Measurements from ENCODE around the gene LCNL1. TPM values are rescaled to one million over a fixed set of nuclear protein-coding genes. Genes with fewer than 3 reads are reported as not detected.
A peak's percentile ranks its signal among the peaks of the same experiment; 100 is the strongest.

LCNL1 gene
- total and polyA plus RNA-seq, 10 of the 15 experiments (the other 5 are each of a cell fraction or from before 2014, with no cell fraction given) = not detected

DNA sequence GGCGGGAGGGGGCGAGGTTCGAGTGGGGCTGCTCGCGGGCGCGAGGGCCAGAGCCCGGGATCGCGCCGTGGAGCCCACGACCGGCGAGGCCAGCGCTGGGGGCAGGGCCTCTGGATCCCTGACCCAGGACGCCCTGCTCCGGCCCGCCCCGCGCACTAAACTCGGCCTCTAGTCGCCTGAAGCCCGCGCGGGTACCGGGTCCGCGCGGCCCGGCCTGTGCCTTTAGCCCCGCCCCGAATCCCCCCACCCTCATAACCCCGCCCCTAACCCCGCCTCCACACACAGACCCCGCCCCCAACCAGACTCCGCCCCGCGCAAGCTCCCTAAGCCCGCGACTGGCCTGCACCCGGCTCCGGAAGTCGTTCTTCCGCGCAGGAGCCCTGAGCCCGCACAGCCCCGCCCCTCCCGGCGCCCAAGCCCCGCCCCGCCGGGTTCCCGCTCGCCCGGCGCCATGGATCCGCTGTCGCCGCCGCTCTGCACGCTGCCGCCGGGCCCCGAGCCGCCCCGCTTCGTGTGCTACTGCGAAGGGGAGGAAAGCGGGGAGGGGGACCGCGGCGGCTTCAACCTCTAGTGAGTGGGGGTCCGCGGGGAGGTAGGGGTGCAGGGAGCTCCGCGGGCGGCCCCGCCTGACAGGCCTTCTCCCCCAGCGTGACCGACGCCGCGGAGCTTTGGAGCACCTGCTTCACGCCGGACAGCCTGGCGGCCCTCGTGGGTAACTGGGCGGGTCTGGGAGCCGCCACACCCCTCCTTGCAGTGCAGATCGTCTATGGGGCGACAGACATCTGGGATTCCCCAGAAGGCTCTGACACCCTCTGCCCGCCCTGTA is 9.4 kb downstream of the LCNL1 start, which contains the start of gene PAXX (continued):
- TF ChIP-seq, protein P1, sequence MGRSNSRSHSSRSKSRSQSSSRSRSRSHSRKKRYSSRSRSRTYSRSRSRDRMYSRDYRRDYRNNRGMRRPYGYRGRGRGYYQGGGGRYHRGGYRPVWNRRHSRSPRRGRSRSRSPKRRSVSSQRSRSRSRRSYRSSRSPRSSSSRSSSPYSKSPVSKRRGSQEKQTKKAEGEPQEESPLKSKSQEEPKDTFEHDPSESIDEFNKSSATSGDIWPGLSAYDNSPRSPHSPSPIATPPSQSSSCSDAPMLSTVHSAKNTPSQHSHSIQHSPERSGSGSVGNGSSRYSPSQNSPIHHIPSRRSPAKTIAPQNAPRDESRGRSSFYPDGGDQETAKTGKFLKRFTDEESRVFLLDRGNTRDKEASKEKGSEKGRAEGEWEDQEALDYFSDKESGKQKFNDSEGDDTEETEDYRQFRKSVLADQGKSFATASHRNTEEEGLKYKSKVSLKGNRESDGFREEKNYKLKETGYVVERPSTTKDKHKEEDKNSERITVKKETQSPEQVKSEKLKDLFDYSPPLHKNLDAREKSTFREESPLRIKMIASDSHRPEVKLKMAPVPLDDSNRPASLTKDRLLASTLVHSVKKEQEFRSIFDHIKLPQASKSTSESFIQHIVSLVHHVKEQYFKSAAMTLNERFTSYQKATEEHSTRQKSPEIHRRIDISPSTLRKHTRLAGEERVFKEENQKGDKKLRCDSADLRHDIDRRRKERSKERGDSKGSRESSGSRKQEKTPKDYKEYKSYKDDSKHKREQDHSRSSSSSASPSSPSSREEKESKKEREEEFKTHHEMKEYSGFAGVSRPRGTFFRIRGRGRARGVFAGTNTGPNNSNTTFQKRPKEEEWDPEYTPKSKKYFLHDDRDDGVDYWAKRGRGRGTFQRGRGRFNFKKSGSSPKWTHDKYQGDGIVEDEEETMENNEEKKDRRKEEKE (IDR thresholded peaks at IDR 0.05) = no peak
- peak; percentile 67 for TF ChIP-seq POLR2A (IDR thresholded peaks at IDR 0.05; ENCODE audit: low read depth, low read length)
- no peak for TF ChIP-seq REST (IDR thresholded peaks at IDR 0.05; ENCODE audit: low read depth, low read length)
- no peak for TF ChIP-seq SUZ12 (IDR thresholded peaks at IDR 0.05; ENCODE audit: unreplicated experiment)
- no peak for TF ChIP-seq IKZF2 (IDR thresholded peaks at IDR 0.05)
- TF ChIP-seq ASH2L (IDR thresholded peaks at IDR 0.05; ENCODE audit: borderline replicate concordance, low read depth) = no peak
- no peak; a peak in 1 of 3 replicates for TF ChIP-seq EGR1 (IDR thresholded peaks at IDR 0.05; ENCODE audit: borderline replicate concordance in 1 of 2, low read depth in 2 of 2, low read length in 2 of 2)
- 0 out of 2 replicates have a peak, but pooled peaks have one; percentile 42 for TF ChIP-seq ZNF207 (IDR thresholded peaks at IDR 0.05; ENCODE audit: borderline replicate concordance)
- no peak for TF ChIP-seq STAT1 (conservative IDR thresholded peaks at IDR 0.05)
- no peak for TF ChIP-seq CHD2 (IDR thresholded peaks at IDR 0.05; ENCODE audit: borderline replicate concordance, low read depth, low read length)
- TF ChIP-seq, protein P2, sequence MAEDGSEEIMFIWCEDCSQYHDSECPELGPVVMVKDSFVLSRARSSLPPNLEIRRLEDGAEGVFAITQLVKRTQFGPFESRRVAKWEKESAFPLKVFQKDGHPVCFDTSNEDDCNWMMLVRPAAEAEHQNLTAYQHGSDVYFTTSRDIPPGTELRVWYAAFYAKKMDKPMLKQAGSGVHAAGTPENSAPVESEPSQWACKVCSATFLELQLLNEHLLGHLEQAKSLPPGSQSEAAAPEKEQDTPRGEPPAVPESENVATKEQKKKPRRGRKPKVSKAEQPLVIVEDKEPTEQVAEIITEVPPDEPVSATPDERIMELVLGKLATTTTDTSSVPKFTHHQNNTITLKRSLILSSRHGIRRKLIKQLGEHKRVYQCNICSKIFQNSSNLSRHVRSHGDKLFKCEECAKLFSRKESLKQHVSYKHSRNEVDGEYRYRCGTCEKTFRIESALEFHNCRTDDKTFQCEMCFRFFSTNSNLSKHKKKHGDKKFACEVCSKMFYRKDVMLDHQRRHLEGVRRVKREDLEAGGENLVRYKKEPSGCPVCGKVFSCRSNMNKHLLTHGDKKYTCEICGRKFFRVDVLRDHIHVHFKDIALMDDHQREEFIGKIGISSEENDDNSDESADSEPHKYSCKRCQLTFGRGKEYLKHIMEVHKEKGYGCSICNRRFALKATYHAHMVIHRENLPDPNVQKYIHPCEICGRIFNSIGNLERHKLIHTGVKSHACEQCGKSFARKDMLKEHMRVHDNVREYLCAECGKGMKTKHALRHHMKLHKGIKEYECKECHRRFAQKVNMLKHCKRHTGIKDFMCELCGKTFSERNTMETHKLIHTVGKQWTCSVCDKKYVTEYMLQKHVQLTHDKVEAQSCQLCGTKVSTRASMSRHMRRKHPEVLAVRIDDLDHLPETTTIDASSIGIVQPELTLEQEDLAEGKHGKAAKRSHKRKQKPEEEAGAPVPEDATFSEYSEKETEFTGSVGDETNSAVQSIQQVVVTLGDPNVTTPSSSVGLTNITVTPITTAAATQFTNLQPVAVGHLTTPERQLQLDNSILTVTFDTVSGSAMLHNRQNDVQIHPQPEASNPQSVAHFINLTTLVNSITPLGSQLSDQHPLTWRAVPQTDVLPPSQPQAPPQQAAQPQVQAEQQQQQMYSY (CRISPR knock-in tag; IDR thresholded peaks at IDR 0.05) = no peak
- 0 out of 2 replicates have a peak, but pooled peaks have one; percentile 35 for TF ChIP-seq NBN (IDR thresholded peaks at IDR 0.05)
- TF ChIP-seq WRNIP1 (IDR thresholded peaks at IDR 0.05; ENCODE audit: borderline replicate concordance, low read depth, low read length) = no peak
- TF ChIP-seq YBX1 (IDR thresholded peaks at IDR 0.05) = no peak
- TF ChIP-seq, protein P3, sequence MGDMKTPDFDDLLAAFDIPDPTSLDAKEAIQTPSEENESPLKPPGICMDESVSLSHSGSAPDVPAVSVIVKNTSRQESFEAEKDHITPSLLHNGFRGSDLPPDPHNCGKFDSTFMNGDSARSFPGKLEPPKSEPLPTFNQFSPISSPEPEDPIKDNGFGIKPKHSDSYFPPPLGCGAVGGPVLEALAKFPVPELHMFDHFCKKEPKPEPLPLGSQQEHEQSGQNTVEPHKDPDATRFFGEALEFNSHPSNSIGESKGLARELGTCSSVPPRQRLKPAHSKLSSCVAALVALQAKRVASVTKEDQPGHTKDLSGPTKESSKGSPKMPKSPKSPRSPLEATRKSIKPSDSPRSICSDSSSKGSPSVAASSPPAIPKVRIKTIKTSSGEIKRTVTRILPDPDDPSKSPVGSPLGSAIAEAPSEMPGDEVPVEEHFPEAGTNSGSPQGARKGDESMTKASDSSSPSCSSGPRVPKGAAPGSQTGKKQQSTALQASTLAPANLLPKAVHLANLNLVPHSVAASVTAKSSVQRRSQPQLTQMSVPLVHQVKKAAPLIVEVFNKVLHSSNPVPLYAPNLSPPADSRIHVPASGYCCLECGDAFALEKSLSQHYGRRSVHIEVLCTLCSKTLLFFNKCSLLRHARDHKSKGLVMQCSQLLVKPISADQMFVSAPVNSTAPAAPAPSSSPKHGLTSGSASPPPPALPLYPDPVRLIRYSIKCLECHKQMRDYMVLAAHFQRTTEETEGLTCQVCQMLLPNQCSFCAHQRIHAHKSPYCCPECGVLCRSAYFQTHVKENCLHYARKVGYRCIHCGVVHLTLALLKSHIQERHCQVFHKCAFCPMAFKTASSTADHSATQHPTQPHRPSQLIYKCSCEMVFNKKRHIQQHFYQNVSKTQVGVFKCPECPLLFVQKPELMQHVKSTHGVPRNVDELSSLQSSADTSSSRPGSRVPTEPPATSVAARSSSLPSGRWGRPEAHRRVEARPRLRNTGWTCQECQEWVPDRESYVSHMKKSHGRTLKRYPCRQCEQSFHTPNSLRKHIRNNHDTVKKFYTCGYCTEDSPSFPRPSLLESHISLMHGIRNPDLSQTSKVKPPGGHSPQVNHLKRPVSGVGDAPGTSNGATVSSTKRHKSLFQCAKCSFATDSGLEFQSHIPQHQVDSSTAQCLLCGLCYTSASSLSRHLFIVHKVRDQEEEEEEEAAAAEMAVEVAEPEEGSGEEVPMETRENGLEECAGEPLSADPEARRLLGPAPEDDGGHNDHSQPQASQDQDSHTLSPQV (IDR thresholded peaks at IDR 0.05) = no peak
